Fibroblast of skin of right biceps (primary cell): Measurements from ENCODE around the gene TBX20.

Experiments
- DNase-seq: peaks from one replicate; pipeline ENCODE4 v3.0.0-alpha.2; 2013

The TBX20 gene, protein sequence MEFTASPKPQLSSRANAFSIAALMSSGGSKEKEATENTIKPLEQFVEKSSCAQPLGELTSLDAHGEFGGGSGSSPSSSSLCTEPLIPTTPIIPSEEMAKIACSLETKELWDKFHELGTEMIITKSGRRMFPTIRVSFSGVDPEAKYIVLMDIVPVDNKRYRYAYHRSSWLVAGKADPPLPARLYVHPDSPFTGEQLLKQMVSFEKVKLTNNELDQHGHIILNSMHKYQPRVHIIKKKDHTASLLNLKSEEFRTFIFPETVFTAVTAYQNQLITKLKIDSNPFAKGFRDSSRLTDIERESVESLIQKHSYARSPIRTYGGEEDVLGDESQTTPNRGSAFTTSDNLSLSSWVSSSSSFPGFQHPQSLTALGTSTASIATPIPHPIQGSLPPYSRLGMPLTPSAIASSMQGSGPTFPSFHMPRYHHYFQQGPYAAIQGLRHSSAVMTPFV

DNA sequence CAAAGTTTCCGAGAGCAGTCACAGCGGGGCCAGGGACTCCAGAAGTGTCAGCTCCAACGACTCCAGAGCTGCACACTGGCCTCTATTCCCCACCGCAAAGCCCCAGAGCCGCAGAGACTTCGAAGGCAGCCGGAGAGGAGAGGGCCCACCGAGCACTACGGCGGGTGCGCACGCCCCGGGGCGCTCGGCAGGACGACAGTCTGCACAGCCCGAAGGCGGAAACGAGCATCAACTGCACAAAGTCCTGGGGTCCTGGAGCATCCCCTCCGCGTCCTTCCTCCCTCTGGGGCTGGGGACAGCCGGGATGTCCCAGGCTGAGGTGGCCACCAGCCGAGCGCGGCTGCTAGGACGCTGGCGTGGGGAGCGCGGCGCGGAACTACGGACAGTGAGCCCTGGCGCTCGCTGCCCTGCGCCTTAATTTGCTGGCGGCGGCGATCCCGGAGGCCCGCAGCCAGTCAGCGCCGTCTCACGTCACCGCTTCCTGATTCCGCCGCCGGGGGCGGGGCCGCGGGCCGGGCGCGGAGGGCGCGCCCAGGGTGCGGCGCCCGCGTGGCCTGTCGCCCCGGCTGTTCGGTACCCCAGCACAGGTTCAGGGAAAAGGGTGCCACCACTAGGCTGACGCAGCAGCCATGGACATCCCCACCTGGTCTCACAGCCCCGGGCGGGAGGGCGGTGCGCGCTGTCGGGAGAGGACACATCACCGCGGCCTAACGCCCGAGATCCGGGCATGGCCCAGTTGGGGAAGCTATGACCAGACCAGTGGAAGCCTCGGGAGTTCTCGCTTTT, at the start of gene TBX20:
Gene TBX20, minus strand, starts transcription at position 391 of the 786 bp plus-strand sequence. CDS start 480 bp downstream, outside the sequence.
- DNase-seq: peak; percentile 64

DNA sequence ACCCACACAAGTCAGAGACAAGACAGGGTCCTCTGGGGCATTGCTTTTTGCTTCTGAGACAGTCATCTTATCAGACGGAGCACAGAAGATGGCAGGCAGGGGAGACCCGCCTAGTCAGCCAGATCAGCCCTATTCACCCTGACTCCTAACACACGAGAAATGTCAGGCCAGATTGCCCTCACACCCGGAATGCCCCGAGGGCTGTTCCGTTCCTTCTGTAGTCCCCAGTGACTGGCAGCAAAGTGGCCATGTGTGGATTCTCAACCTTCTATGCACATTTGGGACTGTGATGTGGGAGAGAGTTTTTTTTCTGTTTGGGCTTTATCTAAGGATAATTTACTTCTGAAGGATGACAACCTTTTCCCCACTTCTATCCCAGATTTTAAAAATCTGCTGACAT, 35.5 kb upstream of the TBX20 start:
- DNase-seq: no peak

DNA sequence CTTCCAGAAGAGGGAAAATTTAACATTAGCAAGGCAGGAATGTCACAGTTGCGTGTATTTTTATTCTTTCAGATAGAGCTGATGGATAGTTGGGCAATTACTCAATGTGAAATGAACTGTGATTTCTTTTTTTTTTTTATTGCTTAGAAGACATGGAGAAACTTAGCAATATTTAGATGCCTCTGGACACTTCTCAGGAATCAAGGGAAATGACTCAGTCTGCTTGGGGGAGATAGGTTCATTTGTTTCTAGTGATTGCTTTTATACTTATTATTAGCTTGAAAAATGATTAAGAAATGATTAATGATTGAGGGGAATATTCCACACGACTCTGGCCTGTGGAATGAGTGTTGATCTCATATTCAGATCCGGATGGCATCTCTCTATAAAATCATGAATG, 33.1 kb upstream of the TBX20 start:
- peak; percentile 4 for DNase-seq

DNA sequence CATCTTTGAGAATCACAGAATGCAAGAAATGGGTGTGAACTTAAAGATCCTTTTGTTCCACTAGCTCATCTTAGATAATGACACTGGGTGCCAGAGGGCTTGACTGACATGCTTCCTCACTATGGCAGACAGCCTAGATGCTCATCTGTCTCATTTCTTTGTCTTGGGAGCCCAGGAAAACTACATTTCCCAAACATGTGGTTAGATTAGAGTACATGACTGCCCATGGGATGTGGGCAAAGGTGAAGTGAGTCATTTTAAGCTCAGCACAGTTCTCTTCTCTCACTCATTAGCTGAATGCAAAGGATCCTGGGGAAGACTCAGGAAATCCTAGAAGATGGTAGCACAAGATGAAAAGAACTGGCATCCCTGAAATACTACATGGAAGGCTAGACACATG, 32.5 kb upstream of the TBX20 start:
- DNase-seq: peak; percentile 6

DNA sequence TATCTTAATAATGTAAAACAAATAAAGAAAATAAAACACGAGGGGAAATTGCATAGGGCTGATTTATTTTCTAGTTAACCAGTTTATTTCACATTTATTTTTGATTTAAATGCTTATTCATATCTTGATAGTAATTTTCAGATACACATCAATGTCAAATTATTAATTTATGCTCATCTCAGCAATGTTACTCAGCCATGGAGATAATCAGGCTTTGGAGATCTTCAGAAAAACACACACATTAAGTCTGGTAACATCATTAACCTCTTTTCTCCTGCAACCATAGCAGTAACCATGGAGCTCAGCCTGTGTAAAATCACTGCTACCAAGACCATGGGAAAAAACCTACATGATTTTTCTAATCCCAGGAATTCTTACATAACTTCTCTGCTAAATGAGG, 31.9 kb upstream of the TBX20 start:
- DNase-seq: no peak

DNA sequence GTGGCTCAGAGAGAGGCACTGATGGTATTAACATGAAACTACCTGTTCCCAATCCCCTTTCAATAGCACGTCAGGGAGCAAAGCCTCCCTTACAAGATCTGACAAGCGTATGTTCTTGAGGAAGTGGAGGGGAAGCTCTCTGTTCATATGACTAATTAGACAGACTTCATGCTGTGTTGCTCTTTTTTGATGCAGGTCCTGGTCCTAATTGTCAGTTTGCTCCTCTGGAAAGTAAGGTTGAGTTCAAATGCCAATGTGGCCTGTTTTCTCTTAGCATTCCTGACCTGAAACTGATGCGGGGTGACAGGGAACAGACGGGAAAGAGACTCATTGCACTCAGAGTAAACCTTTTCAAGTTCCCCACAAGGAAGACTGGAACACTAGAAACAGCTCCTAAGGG, 27.0 kb upstream of the TBX20 start:
- no peak for DNase-seq

DNA sequence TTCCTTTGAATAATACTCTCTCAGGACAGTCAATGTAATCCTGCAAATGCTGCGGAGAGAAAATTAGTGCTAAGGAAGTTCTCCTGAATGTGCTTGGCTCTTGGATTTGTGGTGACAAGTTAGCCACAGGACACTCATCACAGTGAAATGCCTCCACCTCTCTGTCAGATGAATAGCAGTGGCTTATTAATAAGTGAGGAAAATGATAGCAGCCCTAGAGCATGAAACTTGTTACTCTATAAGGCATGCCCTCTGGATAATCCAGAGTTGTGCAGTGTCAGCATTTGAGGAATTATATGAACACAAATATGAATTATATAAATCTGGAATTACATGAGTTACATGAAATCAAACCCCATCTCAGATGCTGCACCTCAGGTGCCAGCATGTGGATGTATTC, 23.5 kb upstream of the TBX20 start:
- no peak for DNase-seq

DNA sequence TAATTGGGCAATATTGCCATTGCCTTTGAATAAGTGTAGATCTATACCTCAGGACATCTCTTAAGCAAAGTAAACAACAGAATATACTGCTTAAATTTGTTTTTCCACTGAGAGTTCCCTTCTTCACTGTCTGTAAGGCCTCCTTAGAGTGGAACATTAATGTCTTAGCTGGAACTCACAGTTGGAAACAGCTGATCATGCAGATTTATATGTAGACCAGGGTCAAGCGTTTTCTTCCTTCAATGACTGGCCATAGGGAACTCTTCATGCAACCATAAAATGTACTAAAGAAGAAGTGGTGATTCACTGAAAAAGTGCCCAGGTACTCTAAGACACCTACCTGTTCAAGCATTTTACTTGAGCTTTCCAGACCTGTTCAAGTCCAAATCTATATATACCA, 18.3 kb upstream of the TBX20 start:
- DNase-seq: no peak

DNA sequence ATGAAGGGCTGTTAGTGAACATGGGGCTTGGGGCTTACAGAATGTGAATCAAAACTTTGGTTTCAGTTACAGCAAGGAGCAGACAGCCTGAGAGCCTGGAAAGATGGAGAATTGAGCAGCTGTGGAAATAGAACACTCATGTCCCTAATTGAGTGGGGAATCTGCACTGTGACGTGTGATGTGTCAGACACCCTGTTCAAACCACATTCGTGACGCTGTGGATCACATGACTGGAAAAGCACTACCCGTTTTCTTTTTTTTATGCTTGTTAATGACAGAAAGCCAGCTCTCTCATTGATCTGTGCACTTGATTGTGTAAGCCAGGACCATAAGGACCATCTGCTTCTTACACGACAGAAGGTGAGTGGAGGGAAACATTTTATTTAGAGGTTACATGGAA, 15.1 kb upstream of the TBX20 start:
- no peak for DNase-seq

DNA sequence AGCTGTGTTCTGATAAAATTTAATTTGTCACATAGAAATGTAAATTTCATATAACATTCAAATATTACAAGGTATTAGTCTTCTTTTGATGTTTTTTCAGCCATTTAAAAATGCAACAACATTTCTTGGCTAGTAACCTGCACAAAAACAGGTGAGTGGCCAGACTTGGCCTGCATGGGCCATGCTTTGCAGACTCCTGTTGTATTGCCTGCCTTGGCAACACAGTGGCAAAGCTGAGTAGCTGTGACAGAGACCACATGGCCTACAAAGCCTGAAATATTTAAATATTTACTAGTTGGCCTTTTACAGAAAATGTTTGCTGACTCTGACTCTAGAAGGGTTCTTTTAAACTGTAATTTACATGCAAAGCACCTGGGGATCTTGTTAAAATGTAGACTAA, 13.5 kb upstream of the TBX20 start:
- no peak for DNase-seq

DNA sequence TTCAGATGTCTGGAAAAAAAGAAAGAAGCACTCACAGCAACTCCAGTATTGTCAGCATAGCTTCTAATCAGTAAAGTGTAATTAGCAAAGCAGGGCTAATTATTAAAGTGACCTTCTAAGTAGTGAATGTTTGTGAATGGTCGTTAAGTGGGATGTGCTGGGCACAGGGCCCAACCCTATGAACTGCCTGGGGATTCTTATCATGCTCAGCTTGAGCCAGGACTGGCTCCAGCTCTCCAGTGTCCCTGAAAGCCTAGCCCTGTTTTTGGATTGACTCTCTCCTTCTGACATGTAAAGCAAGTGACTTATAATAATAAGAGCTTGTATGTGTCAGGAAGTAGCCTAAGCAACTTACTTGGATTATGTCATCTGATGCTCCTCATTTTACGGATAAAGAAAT, 9.5 kb upstream of the TBX20 start:
- no peak for DNase-seq

DNA sequence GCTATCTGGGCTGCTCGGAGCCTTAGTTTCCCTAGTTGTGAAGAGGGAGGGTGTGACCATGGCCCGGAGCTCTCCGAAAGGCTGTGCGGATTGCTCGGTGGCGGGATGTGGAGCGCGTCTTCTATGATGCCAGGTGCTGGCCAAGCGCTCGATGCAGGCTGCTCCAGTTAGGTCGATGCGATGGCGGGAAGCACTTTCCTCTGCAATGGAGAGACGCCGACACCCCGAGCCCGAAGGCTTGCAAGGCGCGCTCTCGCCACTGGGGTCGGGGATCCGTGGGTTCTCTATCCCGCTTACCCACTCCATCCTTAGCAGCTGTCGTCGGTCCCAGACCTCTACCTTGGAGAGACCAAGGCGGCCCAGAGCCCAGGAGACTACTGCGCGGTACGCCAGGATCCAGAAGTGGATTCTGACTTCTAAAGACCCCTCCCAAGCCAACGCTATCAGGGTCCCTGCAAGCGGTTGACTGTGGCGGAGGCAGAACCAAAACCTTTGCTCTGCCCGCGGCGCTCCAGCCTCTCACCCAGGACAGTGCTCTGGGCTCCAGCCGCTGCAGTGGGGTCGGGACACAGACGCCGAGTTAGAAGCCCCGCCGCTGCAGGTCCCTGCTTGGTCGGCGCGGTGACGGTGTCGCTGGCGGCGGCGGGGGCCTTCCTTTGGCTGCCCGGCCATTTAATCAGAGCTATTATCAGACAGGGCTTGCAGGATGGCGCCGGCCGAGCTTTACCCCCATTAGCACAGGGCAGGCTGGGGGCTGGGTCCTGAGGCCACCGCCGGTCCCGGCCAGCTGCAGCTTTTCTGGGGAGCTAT, 7.8 kb upstream of the TBX20 start:
- DNase-seq: no peak

DNA sequence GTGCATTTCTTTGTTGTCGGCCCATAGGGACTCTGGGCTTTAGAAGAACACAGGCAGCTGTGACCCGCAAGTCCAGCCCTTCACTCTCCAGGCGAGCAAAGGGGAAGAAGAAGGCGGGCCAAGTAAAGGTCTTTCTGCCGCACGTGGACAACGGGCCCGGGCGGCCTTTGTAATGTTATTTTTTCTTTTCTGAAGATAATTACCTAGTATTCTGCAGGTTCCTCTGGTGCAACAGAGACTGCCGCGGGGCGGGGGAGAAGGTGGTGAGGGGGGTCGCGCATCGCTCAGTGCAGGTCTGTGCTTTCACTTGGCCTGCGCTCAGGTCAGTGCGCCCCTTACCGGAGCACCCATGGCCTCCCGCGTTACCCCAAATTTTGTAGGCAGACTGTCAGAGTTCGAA, 7.1 kb upstream of the TBX20 start:
- no peak for DNase-seq

DNA sequence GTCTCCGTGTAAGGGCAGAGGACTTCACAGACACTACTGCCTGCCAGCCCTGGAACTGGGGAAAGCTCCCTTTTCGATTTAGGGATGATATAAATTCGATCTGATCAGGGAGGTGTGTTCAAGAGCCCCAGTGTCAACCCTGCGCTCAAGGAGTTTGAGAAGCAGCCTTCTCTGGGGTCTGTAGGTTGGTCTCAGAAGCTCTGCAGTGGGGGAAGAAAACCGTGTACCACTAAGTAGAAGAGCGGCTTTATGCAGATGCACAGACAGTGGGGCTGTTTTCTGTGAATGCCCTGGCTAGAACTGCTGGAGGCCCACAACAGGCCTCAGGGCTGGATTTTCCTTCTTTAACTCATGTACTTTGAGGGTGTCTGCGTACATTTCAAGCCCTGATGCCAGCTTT, 6.3 kb upstream of the TBX20 start:
- DNase-seq: no peak

DNA sequence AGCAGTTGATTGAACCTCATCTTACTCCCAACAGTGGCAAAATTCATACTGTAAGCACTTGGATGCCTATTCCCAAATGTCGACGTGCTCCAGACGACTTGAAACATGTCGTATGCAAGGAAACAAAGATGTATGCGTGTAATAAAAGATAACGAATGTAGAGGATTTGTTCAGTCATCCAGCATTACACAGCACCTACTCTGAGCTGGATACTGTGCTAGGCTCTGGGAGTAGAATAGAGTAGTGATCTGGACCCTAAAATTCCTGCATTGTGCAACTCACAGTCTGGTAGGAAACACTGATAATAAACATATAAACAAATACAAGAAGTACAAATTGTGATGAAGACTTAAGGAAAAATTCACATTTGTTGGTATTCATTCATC, 5.6 kb upstream of the TBX20 start:
- no peak for DNase-seq

DNA sequence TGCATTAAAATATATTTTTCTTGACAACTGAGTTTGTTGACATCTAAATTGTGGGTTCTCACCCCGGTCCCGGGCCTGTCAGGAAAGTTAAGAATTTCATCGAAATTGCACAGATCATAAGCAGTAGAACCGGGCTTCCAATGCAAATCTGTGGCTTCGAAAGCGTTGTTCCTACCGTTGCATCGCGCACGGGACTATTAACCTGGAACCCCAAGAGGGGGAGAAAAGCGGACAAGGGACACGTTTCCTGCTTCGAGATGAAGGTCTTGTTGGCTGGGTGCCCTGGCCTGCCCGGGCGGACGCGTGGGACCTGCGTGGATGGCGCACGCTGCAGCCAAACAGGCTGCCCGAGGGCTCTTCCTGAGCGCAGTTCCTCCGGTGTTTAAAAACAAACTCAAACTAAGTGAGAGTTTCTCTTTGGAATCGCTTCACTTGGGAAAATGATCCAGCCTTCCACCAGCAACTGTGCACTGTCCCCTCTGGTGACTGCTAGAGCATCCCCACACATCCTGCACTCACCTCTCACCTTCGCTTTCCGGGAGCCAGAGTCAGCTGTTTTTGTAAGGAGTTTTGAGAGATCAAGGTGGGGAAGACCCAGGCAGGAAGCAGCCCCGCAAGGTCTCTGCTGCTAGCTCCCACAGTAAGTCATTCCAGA, 5.1 kb upstream of the TBX20 start:
- DNase-seq: no peak

DNA sequence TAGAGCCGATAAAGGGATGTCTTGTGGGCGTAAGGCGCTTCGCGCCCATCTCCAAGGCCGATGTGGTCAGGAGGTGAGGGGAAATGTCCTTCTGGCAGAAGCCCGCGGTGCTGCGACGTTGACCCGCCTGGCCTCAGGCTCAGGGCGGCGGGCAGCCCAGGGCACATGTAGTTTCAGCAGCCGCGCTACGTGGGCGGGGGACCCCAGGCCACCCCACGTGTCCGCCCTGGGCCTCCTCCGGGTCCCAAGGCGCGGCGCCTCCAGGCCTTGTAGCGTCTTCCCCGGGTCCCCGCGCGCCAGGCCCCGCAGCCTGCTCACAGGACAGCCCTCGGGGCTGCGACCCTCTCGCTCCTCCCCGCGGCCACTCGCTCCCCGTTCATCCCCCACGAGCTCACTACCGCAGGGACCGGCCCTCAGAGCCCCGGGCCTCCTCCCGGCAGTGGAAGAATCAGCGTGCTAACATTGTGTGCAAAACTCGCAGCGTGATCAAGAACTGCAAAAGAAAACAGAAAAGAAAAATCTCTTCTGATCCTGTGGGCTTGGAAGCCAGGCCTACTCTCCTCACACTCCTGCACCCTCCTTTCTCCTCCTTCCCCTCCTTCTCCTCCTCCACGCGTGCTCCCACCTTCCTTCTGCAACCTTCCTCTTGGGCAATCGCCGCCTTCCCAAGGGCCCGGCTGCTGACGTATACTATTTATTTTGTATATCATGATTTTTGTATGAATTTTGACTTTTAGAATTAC, 4.4 kb upstream of the TBX20 start:
- DNase-seq: no peak

DNA sequence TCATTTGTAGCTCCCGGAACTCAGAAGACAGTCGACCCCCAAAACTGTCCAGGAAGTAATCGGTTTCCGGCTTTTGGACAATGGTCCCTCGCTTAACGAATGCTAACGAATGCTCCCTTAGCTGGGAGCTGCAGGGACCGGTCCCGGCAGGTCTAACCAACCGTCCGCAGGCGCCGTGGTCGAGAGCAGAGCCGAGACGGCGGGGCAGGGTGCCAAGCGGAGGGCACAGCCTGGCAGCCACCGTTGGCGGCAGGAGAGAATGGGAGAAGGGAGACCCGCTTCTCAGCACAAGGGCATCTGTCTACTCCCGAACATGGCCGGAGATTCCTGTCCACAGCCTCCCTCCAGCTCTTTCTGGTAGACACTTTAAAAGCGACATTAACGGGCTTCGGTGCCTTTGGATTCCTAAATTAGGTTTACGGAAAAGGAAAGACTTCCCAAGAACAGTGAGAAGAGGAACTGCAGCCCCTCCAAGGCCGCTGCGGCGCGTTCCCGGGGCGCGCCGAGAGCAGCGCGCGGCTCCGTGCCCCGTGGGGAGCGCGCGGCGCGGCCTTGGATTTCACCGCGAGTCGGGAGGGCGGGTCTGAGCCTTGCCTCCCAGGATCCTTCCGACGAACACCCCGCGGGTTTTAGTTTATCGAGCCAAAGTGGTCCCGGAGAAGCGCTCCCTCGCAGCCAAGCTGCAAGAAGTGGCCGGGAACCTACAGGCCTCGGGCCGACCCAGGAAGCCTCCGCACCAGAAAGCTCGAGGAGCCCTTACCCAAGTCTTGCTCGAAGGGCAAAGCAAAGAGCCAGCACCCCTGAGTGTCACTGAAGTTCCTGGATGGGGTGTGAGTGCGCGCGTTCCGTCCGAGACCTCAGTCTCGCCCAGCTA, 3.6 kb upstream of the TBX20 start:
- DNase-seq: no peak

DNA sequence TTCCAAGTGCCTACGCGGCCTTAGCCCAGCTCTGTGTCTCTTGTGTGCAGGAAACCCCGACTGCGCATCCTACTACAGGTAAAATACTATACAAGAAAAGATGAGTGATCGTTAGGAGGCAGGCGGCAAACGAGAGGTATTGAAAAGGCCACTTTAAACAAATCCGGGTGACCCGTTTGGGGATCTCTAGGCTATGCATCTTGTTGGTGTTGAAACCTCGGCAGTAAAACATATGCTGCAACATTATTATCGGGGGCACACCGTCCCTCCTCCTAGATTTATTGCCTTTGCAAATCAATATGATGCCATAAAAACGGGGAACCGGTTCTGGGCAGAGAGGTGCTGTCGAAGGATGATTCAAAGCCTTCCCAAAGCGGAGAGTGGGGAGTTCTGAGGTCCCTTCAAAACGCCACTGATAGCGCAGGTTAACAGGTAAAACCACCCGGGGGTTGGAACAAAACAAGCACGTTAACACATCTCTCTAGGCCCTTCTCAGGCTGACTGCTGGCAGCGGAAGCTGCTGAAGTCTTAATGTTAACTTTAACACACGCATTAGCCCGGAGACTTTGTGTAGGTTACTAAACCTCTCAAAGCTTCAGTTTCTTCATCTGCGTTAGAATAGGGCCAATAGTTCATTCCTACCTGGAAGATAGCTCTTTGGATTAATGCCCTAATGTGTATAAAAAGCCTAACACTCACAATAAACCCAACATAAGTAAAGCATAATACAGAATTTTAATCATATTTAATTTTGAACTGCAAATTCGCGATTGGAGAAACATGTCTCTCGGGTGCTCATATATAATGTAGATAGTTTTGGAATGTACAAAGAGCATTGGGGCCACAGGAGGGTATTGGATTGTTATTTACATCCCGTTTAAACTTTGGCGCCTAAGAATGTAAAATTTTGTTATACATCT, 2.6 kb upstream of the TBX20 start:
- DNase-seq: no peak
